Tibial nerve (tissue), 4 donors: ENCODE measurements around the gene RNF111.

Experiments used
- EP300 ChIP-seq, 2 donors: sonication (generic); formaldehyde crosslinking; IDR thresholded peaks; one replicate each; pipeline ENCODE4 v1.6.1; 2017; ENCODE audit warnings: antibody characterized with exemption in 2 of 2, mild to moderate bottlenecking in 1 of 2
- POLR2A ChIP-seq, 2 donors: fragments of 450-650 bp; IDR thresholded peaks; one replicate each; pipeline ENCODE4 v1.6.1; 2017; ENCODE audit warnings: antibody characterized with exemption in 2 of 2, mild to moderate bottlenecking in 2 of 2, moderate library complexity in 2 of 2
- TF ChIP-seq, protein P1 (sequence below), 5 experiments: fragments of 200-600 bp in 3 of 5; fragments of 450-650 bp in 2 of 5; sonication (generic) in 3 of 5; IDR thresholded peaks; one replicate each; pipeline ENCODE4 v1.5.1; 2016 to 2019; ENCODE audit warnings: antibody characterized with exemption in 5 of 5, mild to moderate bottlenecking in 3 of 5, moderate library complexity in 2 of 5

DNA sequence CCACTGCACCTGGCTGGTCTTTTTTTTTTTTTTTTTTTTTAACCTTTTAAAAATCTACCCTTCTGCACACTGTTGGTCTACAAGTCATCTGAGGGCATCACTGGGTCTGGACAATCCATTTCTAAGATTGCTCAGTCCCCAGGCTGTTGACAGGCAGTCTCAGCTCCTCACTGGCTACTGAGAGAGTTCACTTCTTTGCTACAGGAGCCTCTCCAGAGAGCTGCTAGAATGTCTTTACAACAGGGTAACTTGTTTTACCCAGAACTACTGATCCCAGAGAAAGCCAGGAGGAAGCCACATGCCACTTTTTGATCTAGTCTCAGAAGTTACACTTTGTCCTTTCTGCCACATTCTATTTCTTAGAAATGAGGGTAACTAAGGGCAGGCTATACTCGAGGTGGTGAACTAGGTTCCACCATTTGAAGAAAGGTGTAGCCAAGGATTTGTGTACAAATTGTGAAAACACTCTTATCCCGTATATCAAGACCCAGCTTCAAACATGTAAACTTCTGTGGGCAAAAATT, 111.8 kb downstream of the RNF111 start:
- TF ChIP-seq, protein P1, sequence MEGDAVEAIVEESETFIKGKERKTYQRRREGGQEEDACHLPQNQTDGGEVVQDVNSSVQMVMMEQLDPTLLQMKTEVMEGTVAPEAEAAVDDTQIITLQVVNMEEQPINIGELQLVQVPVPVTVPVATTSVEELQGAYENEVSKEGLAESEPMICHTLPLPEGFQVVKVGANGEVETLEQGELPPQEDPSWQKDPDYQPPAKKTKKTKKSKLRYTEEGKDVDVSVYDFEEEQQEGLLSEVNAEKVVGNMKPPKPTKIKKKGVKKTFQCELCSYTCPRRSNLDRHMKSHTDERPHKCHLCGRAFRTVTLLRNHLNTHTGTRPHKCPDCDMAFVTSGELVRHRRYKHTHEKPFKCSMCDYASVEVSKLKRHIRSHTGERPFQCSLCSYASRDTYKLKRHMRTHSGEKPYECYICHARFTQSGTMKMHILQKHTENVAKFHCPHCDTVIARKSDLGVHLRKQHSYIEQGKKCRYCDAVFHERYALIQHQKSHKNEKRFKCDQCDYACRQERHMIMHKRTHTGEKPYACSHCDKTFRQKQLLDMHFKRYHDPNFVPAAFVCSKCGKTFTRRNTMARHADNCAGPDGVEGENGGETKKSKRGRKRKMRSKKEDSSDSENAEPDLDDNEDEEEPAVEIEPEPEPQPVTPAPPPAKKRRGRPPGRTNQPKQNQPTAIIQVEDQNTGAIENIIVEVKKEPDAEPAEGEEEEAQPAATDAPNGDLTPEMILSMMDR (IDR thresholded peaks at IDR 0.05): no peak
- TF ChIP-seq POLR2A (IDR thresholded peaks at IDR 0.05) (no peak), EP300 (IDR thresholded peaks at IDR 0.05) (no peak)
